GM19324 (cell line): Measurements from ENCODE around the gene WNT8A.
"Not testable (repeated sequence)": the region's sequence is repeated elsewhere in the genome, so short reads cannot be mapped to it uniquely, and the experiment has no call there.

Source experiments
- ATAC-seq: cut with Tn5 transposase; IDR thresholded peaks from one replicate; pipeline ENCODE4 v1.9.1; 2021; ENCODE audit warnings: mild to moderate bottlenecking, moderate library complexity; ENCODE audit not compliant: unreplicated experiment, low FRiP score

WNT8A gene

GRCh38 chr5:138083702-138084101, at the start of gene WNT8A:
WNT8A (plus strand) TSS chr5:138084033; CDS start chr5:138084128, 95 bp downstream.
- ATAC-seq: no peak

GRCh38 chr5:138035605-138036537, 48.0 kb upstream of the WNT8A start:
- no peak for ATAC-seq

- ATAC-seq: no peak
These were observed 46.6 kb upstream of the WNT8A start for GRCh38 chr5:138037271-138037670.

GRCh38 chr5:138037907-138038633, 45.8 kb upstream of the WNT8A start:
- no peak for ATAC-seq

- ATAC-seq: no peak
These were observed 45.0 kb upstream of the WNT8A start for GRCh38 chr5:138038826-138039225.

GRCh38 chr5:138045283-138045682, 38.5 kb upstream of the WNT8A start:
- not testable (repeated sequence) for ATAC-seq

GRCh38 chr5:138051441-138052296, 32.2 kb upstream of the WNT8A start:
- no peak for ATAC-seq

- not testable (repeated sequence) for ATAC-seq
These were observed 31.1 kb upstream of the WNT8A start for GRCh38 chr5:138052718-138053117.

- no peak for ATAC-seq
These were observed 30.3 kb upstream of the WNT8A start for GRCh38 chr5:138053554-138053953.

- ATAC-seq: no peak
These were observed 29.6 kb upstream of the WNT8A start for GRCh38 chr5:138054206-138054605.

GRCh38 chr5:138054847-138055558, 28.8 kb upstream of the WNT8A start:
- ATAC-seq: no peak

- no peak for ATAC-seq
These were observed 19.3 kb upstream of the WNT8A start for GRCh38 chr5:138064526-138064925.

GRCh38 chr5:138065102-138065501, 18.7 kb upstream of the WNT8A start:
- no peak for ATAC-seq

- no peak for ATAC-seq
These were observed 15.9 kb upstream of the WNT8A start for GRCh38 chr5:138067945-138068344.

GRCh38 chr5:138068742-138069600, 14.9 kb upstream of the WNT8A start:
- no peak for ATAC-seq

GRCh38 chr5:138070026-138070425, 13.8 kb upstream of the WNT8A start:
- not testable (repeated sequence) for ATAC-seq

GRCh38 chr5:138077064-138077696, 6.7 kb upstream of the WNT8A start:
- ATAC-seq: no peak

GRCh38 chr5:138078006-138078643, 5.7 kb upstream of the WNT8A start:
- no peak for ATAC-seq
